Brain microvascular endothelial cell (primary cell): ENCODE data around the gene CSTF3.

ENCODE experiments used
- DNase-seq: peaks from one replicate; pipeline ENCODE4 v3.0.0-alpha.2; 2020
- H3K27ac ChIP-seq: fragments of 250-450 bp; sonication (Bioruptor Pico); 2 replicates; pipeline ENCODE4 v1.5.1; 2020; ENCODE audit warnings: mild to moderate bottlenecking, moderate library complexity
- H3K27me3 ChIP-seq: fragments of 250-450 bp; sonication (Bioruptor Pico); replicated peaks from 2 replicates; pipeline ENCODE4 v1.5.1; 2020; ENCODE audit warnings: mild to moderate bottlenecking
- H3K36me3 ChIP-seq: fragments of 250-450 bp; sonication (Bioruptor Pico); replicated peaks from 2 replicates; pipeline ENCODE4 v1.5.1; 2020; ENCODE audit warnings: mild to moderate bottlenecking
- H3K4me3 ChIP-seq: 2 replicates; pipeline ENCODE4 v1.5.1; 2011; ENCODE audit warnings: low read depth, mild to moderate bottlenecking, control low read depth, low read length, moderate library complexity
- CTCF ChIP-seq: IDR thresholded peaks from 2 replicates; pipeline ENCODE4 v1.5.1; 2011; ENCODE audit warnings: low read depth, mild to moderate bottlenecking, moderate library complexity, low read length, control low read depth, inconsistent platforms; ENCODE audit errors: missing control alignments
- in situ Hi-C: cut with HindIII; loops from 2 replicates; pipeline ENCODE4 v1.10.0; 2017; ENCODE audit warnings: low sequenced_read_pairs, low pct_ligation_motif_present

Gene CSTF3

GRCh38 chr11:33067294-33067693, 94.0 kb downstream of the CSTF3 start:
- DNase-seq: no peak
- peaks cover 45% of the 10 kb centered on the region for H3K36me3 ChIP-seq
- TF ChIP-seq CTCF: no peak
- in situ Hi-C loops: no loop called here
- H3K27ac ChIP-seq: no peak overlapping the region
- no peak overlapping the region for H3K4me3 ChIP-seq
- no peaks in the 10 kb centered on the region for H3K27me3 ChIP-seq

- H3K27ac ChIP-seq: no peak overlapping the region
- no peaks in the 10 kb centered on the region for H3K27me3 ChIP-seq
- H3K4me3 ChIP-seq: no peak overlapping the region
- peak; percentile 96 for TF ChIP-seq CTCF
- H3K36me3 ChIP-seq: peaks cover 44% of the 10 kb centered on the region
- in situ Hi-C loops: no loop called here
- DNase-seq: peak; percentile 64
Measured at GRCh38 chr11:33065445-33066178, 95.7 kb downstream of the CSTF3 start.

GRCh38 chr11:33064866-33065265, 96.4 kb downstream of the CSTF3 start:
- in situ Hi-C loops: no loop called here
- H3K27me3 ChIP-seq: no peaks in the 10 kb centered on the region
- no peak for TF ChIP-seq CTCF
- DNase-seq: no peak
- peaks cover 42% of the 10 kb centered on the region for H3K36me3 ChIP-seq
- H3K4me3 ChIP-seq: no peak overlapping the region
- no peak overlapping the region for H3K27ac ChIP-seq

- Histone ChIP-seq H3K27ac (no peak overlapping the region), H3K4me3 (no peak overlapping the region), H3K36me3 (peaks cover 37% of the 10 kb centered on the region), H3K27me3 (no peaks in the 10 kb centered on the region)
- TF ChIP-seq CTCF: no peak
- no peak for DNase-seq
- in situ Hi-C loops: no loop called here
Measured at GRCh38 chr11:33064033-33064825, 97.1 kb downstream of the CSTF3 start.

GRCh38 chr11:33063326-33063881, 97.9 kb downstream of the CSTF3 start:
- Histone ChIP-seq H3K36me3 (peaks cover 33% of the 10 kb centered on the region), H3K4me3 (no peak overlapping the region), H3K27ac (no peak overlapping the region), H3K27me3 (no peaks in the 10 kb centered on the region)
- DNase-seq: peak; percentile 20
- in situ Hi-C loops: no loop called here
- no peak for TF ChIP-seq CTCF
